Small intestine (tissue), 7 donors: Measurements from ENCODE around the gene U2SURP. TPM values are rescaled to one million over a fixed set of nuclear protein-coding genes. Genes with fewer than 3 reads are reported as not detected.
A peak's percentile ranks its signal among the peaks of the same experiment; 100 is the strongest.

Experiments used
- DNase-seq, 2 donors: peaks; one replicate each; pipeline versions ENCODE4 v3.0.0 to v3.0.0-alpha.2; 2013
- FAIRE-seq: peaks from 2 replicates; lab custom pipeline; 2012; peaks lifted over from hg19 to GRCh38; lab: Jason Lieb, UNC
- H3K27ac ChIP-seq, 3 donors: one replicate each; pipeline ENCODE4 v1.5.1; 2013; ENCODE audit warnings: low read length in 2 of 3, mild to moderate bottlenecking in 2 of 3, control low read depth in 1 of 3, inconsistent platforms in 1 of 3, low read depth in 1 of 3, moderate library complexity in 1 of 3
- H3K27me3 ChIP-seq, 3 donors: one replicate each; pipeline ENCODE4 v1.6.1; 2013; ENCODE audit warnings: low read length in 3 of 3, inconsistent platforms in 1 of 3; ENCODE audit not compliant: control insufficient read depth in 3 of 3, insufficient read depth in 3 of 3
- H3K36me3 ChIP-seq, 3 donors: one replicate each; pipeline ENCODE4 v1.6.1; 2013; ENCODE audit warnings: low read length in 3 of 3, inconsistent platforms in 1 of 3, low read depth in 1 of 3, mild to moderate bottlenecking in 1 of 3, moderate library complexity in 1 of 3; ENCODE audit not compliant: control insufficient read depth in 3 of 3, insufficient read depth in 2 of 3
- H3K4me1 ChIP-seq, 3 donors: one replicate each; pipeline ENCODE4 v1.6.1; 2013; ENCODE audit warnings: low read length in 2 of 3, inconsistent platforms in 1 of 3, low read depth in 1 of 3, mild to moderate bottlenecking in 1 of 3, moderate library complexity in 1 of 3; ENCODE audit not compliant: control insufficient read depth in 3 of 3, insufficient read depth in 2 of 3
- H3K4me3 ChIP-seq, 3 donors: one replicate each; pipeline ENCODE4 v1.5.1; 2013; ENCODE audit warnings: low read length in 3 of 3, control low read depth in 1 of 3, inconsistent platforms in 1 of 3, low read depth in 1 of 3, mild to moderate bottlenecking in 1 of 3, moderate library complexity in 1 of 3
- H3K9me3 ChIP-seq, 2 donors: one replicate each; pipeline ENCODE4 v1.6.1; 2013; ENCODE audit warnings: low read depth in 1 of 2, low read length in 1 of 2; ENCODE audit not compliant: control insufficient read depth in 2 of 2, insufficient read depth in 1 of 2
- WGBS, 3 donors: extraction: QIAGEN DNeasy Blood & Tissue Kit; methylation state at CpG; one replicate each; pipeline ENCODE4 v1.1.7; 2013; 5-methylcytosine and 5-hydroxymethylcytosine counted together
- polyA plus RNA-seq, 4 donors: library from polyadenylated mRNA; stranded (reverse) in 3 of 4; unstranded in 1 of 4; fragments of 200-250 nt in 3 of 4; fragments of 120-200 nt in 1 of 4; gene quantifications; one replicate each; pipeline versions ENCODE4 v1.2.1 to v1.2.3, GENCODE V29; 2013
- donor health status: healthy with polysubstance abuse.
- donor health status: control.
- donor health status: control.
- donor health status: Bipolar disorder and iron deficiency.
- donor health status: healthy.

The U2SURP gene
- polyA plus RNA-seq, 4 donors, result 20.0 to 92.0 (median 29.2) TPM

- no peak overlapping the region for H3K27ac ChIP-seq
- peaks cover 0 to 7% (median 5%) of the 10 kb centered on the region in 3 donors for H3K4me1 ChIP-seq
- FAIRE-seq (no peak), DNase-seq (no peak)
- H3K4me3 ChIP-seq, result no peak overlapping the region
- no peaks in the 10 kb centered on the region for H3K27me3 ChIP-seq
- WGBS, 3 donors, result 18 to 33% (median 25%) methylated on average over 2 of the region's 2 CpGs
- H3K9me3 ChIP-seq, result no peaks in the 10 kb centered on the region
- no peaks in the 10 kb centered on the region for H3K36me3 ChIP-seq
These were observed 4.0 kb upstream of the U2SURP start for GRCh38 chr3:142997330-142997729.

DNA sequence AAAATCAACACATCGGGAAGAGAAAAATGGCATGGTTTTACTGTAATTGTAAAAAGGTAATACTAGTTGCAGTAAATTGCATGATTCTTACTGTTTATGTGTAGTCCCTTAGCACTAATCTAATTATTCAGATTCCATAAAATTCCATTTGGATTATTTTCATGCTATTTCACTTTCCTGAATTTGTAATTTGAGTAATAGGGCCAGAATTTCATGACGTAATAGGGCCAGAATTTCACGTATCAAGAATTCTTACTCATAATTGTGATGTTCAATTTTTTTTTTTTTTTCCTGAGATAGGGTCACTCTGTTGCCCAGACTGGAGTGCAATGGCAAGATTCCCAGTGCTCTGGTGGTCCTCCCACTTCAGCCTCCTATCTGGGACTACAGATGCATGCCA is 2.9 kb upstream of the U2SURP start:
- Histone ChIP-seq H3K4me3 (no peak overlapping the region), H3K36me3 (no peaks in the 10 kb centered on the region), H3K27me3 (no peaks in the 10 kb centered on the region), H3K27ac (no peak overlapping the region), H3K4me1 (peaks cover 0 to 9% (median 7%) of the 10 kb centered on the region in 3 donors), H3K9me3 (no peaks in the 10 kb centered on the region)
- FAIRE-seq (no peak), DNase-seq (no peak)
- 86 to 94% (median 92%) methylated on average over 3 of the region's 3 CpGs for WGBS, 3 donors

DNA sequence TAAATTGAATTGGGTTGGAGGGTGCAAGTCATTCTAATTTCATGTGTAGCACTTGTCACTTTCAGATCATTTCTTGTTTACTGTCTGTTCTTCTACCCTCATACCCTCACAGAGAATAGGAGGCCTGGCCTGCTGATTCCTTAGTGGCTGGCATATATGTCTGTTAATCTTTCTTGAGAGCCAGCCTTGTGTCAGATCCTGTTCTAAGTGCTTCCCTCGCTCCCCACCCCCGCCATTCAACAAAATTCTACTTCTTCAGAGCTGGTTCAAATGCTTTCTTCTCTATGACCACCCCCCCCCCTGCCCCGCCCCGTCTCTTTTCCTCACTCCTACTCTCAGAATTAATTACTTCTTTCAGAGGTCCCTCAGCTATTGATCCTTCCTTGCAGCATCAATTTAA is 1.5 kb upstream of the U2SURP start:
- peak overlapping the region in 1 of 3 donors; percentile 89 for H3K27ac ChIP-seq

GRCh38 chr3:143000528-143000927 is 842 bp upstream of the U2SURP start:
- WGBS, 3 donors, result 5 to 23% (median 20%) methylated on average over 10 of the region's 10 CpGs
- Histone ChIP-seq H3K9me3 (no peaks in the 10 kb centered on the region), H3K27ac (peak overlapping the region; percentile 77 to 89 (median 84)), H3K4me3 (peak overlapping the region in 2 of 3 donors; percentile 73 to 96), H3K36me3 (no peaks in the 10 kb centered on the region), H3K27me3 (no peaks in the 10 kb centered on the region), H3K4me1 (peaks cover 0 to 10% (median 7%) of the 10 kb centered on the region in 3 donors)
- DNase-seq (peak; percentile 43 to 44), FAIRE-seq (no peak)

More for the DNA sequence above, 1.5 kb upstream of the U2SURP start:
- Histone ChIP-seq H3K27me3 (no peaks in the 10 kb centered on the region), H3K4me3 (peak overlapping the region in 1 of 3 donors; percentile 73), H3K4me1 (peaks cover 0 to 10% (median 7%) of the 10 kb centered on the region in 3 donors), H3K36me3 (no peaks in the 10 kb centered on the region), H3K9me3 (no peaks in the 10 kb centered on the region)
- WGBS, 3 donors, result 70 to 85% (median 79%) methylated on average over 4 of the region's 4 CpGs
- FAIRE-seq, result no peak
- no peak for DNase-seq

DNA sequence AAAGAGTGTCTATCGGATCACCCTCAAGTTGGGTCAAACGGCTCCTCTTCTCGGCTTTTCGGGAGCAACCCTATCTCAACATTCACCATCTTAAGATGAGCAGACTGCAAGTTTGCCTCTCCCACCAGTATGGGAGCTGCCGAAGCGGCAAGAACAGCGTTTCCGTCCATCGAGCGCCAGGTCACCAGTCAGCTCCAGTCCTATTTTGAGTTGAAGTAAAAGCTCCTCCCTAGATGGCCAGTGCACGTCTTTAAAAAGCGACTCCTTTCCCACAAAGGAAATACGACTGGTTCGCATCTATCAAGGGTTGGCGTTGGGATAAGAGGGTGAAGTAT is 369 bp upstream of the U2SURP start:
- no peaks in the 10 kb centered on the region for H3K36me3 ChIP-seq
- 0 to 1% (median 1%) methylated on average over 15 of the region's 15 CpGs for WGBS, 3 donors
- FAIRE-seq (no peak), DNase-seq (no peak)
- peak overlapping the region; percentile 38 to 96 (median 73) for H3K4me3 ChIP-seq
- no peaks in the 10 kb centered on the region for H3K27me3 ChIP-seq
- H3K9me3 ChIP-seq, result no peaks in the 10 kb centered on the region
- peak overlapping the region; percentile 77 to 89 (median 84) for H3K27ac ChIP-seq
- H3K4me1 ChIP-seq, result peaks cover 0 to 10% (median 7%) of the 10 kb centered on the region in 3 donors

GRCh38 chr3:143002083-143002712 is 828 bp downstream of the U2SURP start:
- Histone ChIP-seq H3K4me3 (peak overlapping the region; percentile 72 to 96 (median 73)), H3K27ac (peak overlapping the region; percentile 15 to 91 (median 89)), H3K9me3 (no peaks in the 10 kb centered on the region), H3K27me3 (no peaks in the 10 kb centered on the region), H3K36me3 (no peaks in the 10 kb centered on the region), H3K4me1 (peaks cover 0 to 10% (median 7%) of the 10 kb centered on the region in 3 donors)
- FAIRE-seq, result no peak
- 1% methylated on average over 19 of the region's 19 CpGs for WGBS, 3 donors
- peak; percentile 37 to 71 for DNase-seq

GRCh38 chr3:143002727-143003126 is 1.4 kb downstream of the U2SURP start:
- no peaks in the 10 kb centered on the region for H3K27me3 ChIP-seq
- peaks cover 0 to 10% (median 7%) of the 10 kb centered on the region in 3 donors for H3K4me1 ChIP-seq
- DNase-seq, result no peak
- WGBS, 3 donors, result 1 to 2% (median 1%) methylated on average over 9 of the region's 9 CpGs
- no peaks in the 10 kb centered on the region for H3K9me3 ChIP-seq
- H3K4me3 ChIP-seq, result peak overlapping the region in 2 of 3 donors; percentile 73 to 96
- H3K27ac ChIP-seq, result peak overlapping the region in 1 of 3 donors; percentile 89
- no peak for FAIRE-seq
- H3K36me3 ChIP-seq, result no peaks in the 10 kb centered on the region

GRCh38 chr3:143004823-143005222 is 3.5 kb downstream of the U2SURP start:
- Histone ChIP-seq H3K36me3 (no peaks in the 10 kb centered on the region), H3K9me3 (no peaks in the 10 kb centered on the region), H3K27me3 (no peaks in the 10 kb centered on the region), H3K4me1 (peaks cover 0 to 10% (median 7%) of the 10 kb centered on the region in 3 donors), H3K27ac (no peak overlapping the region), H3K4me3 (no peak overlapping the region)
- DNase-seq (no peak), FAIRE-seq (no peak)
- 83 to 95% (median 95%) methylated on average over 2 of the region's 2 CpGs for WGBS, 3 donors
